ACC112 (cell line): Measurements from ENCODE around the gene CACNA2D1.

Source experiments
- H2AFZ ChIP-seq: fragments of 200-600 bp; sonication (generic); one replicate; pipeline ENCODE4 v1.6.0; 2017; ENCODE audit warnings: antibody characterized with exemption, low read length; ENCODE audit not compliant: unreplicated experiment
- H3K27ac ChIP-seq: fragments of 200-600 bp; sonication (generic); 2 replicates; pipeline ENCODE4 v1.5.1; 2014; ENCODE audit warnings: low read depth, mild to moderate bottlenecking, antibody characterized with exemption, low read length, moderate library complexity
- H3K27me3 ChIP-seq: fragments of 200-600 bp; sonication (generic); 2 replicates; pipeline ENCODE4 v1.6.1; 2014; ENCODE audit warnings: mild to moderate bottlenecking, antibody characterized with exemption, low read length, moderate library complexity, mixed read lengths; ENCODE audit not compliant: insufficient read depth
- H3K36me3 ChIP-seq: fragments of 200-600 bp; sonication (generic); 2 replicates; pipeline ENCODE4 v1.6.1; 2016; ENCODE audit warnings: mild to moderate bottlenecking, antibody characterized with exemption, low read length, moderate library complexity, mixed read lengths; ENCODE audit not compliant: insufficient read depth
- H3K4me1 ChIP-seq: fragments of 200-600 bp; sonication (generic); one replicate; pipeline ENCODE4 v1.6.1; 2016; ENCODE audit warnings: low read length, mixed read lengths; ENCODE audit not compliant: insufficient read depth, unreplicated experiment, control insufficient read depth
- H3K4me3 ChIP-seq: fragments of 200-600 bp; sonication (generic); 2 replicates; pipeline ENCODE4 v1.5.1; 2014; ENCODE audit warnings: mild to moderate bottlenecking, low read depth, low read length
- H3K79me2 ChIP-seq: fragments of 200-600 bp; sonication (generic); one replicate; pipeline ENCODE4 v1.6.0; 2016; ENCODE audit warnings: low read length; ENCODE audit not compliant: control insufficient read depth, unreplicated experiment, insufficient read depth

The CACNA2D1 gene

DNA sequence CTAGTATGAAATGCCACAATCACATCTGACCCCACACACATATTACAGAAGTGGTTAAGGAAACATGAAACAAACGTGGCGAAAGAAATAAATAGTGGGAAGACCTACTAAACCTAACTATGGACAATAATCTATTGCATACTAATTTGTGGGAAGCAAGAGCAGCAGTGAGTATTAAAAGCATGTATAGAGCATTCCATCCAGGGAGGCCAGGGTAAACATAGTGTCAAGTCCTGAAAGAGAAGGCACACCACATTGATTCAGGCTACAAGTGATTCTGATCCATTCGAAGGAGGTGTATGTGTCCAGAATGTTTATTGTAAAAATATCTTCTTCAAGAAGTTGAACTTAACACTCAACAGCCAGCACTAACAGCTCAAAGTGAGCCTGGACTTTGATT is 29.2 kb downstream of the CACNA2D1 start:
- H3K27ac ChIP-seq: no peak overlapping the region
- H3K36me3 ChIP-seq: peaks cover 4% of the 10 kb centered on the region; the same call in 1 of the 2 replicates
- no peaks in the 10 kb centered on the region for H3K4me1 ChIP-seq
- H3K4me3 ChIP-seq: no peak overlapping the region
- H2AFZ ChIP-seq: no peak overlapping the region
- H3K79me2 ChIP-seq: no peaks in the 10 kb centered on the region
- H3K27me3 ChIP-seq: no peaks in the 10 kb centered on the region

DNA sequence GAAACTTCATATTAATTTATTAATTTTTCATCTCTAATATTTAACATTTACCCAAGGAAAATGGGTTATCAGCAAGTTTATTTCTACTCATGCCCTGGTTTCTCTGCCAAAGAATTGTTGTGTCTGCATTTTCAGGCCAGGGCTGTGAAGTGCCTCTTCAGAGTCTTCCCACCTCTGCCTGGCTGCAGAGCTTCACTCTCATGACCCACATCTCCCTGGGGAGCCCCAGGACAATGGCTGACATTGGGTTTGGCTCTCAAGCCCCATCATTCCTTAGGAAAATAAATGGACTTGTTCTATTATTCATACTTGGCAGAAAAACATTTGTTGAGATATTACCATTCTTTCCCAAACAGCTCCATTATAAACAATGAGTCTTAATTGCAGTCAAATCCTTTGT is 30.3 kb downstream of the CACNA2D1 start:
- Histone ChIP-seq H3K4me1 (no peaks in the 10 kb centered on the region), H3K79me2 (no peaks in the 10 kb centered on the region), H2AFZ (no peak overlapping the region), H3K4me3 (no peak overlapping the region), H3K27ac (no peak overlapping the region), H3K36me3 (peaks cover 4% of the 10 kb centered on the region; the same call in 1 of the 2 replicates), H3K27me3 (no peaks in the 10 kb centered on the region)

DNA sequence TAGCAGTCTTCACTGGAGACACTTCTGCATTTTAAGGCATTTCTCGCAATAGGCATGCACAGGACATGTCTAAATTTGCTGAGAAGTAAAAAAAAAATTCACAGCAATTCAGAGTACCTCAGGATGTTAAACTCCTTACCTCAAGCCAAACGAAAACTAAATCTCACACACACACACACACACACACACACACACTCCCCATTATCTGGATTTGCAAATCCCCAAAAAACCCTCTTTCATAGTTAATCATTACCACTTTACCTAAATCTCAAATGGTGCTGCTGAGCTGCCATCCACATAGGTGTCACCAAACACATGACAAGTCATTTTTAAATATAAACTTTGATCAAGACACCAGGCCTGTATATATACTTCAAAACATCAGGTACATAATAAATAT is 31.8 kb downstream of the CACNA2D1 start:
- H3K4me1 ChIP-seq: no peaks in the 10 kb centered on the region
- peaks cover 4% of the 10 kb centered on the region; the same call in 1 of the 2 replicates for H3K36me3 ChIP-seq
- no peaks in the 10 kb centered on the region for H3K79me2 ChIP-seq
- H2AFZ ChIP-seq: no peak overlapping the region
- no peak overlapping the region for H3K4me3 ChIP-seq
- no peaks in the 10 kb centered on the region for H3K27me3 ChIP-seq
- no peak overlapping the region for H3K27ac ChIP-seq

DNA sequence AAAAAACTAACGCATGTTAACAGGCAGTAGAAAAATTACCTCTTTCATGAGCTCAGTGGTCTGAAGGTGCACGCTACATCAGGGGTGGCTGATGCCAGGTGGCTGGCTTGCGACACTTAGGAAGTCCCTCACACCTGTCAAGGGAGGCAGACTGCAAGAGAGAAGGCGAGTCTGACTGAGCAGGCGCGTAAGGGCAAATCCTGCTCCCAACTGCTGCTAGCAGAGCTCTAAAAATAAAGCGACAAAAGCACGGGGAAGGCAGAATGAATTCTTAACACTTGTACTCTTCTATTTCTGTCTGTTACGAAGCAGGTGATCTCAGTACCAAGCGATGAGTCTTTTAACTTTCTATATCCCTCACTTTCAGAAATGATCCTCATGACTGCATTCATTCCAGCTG is 33.1 kb downstream of the CACNA2D1 start:
- Histone ChIP-seq H3K4me3 (no peak overlapping the region), H3K36me3 (peaks cover 4% of the 10 kb centered on the region; the same call in 1 of the 2 replicates), H2AFZ (no peak overlapping the region), H3K79me2 (no peaks in the 10 kb centered on the region), H3K4me1 (no peaks in the 10 kb centered on the region), H3K27me3 (no peaks in the 10 kb centered on the region), H3K27ac (no peak overlapping the region)

DNA sequence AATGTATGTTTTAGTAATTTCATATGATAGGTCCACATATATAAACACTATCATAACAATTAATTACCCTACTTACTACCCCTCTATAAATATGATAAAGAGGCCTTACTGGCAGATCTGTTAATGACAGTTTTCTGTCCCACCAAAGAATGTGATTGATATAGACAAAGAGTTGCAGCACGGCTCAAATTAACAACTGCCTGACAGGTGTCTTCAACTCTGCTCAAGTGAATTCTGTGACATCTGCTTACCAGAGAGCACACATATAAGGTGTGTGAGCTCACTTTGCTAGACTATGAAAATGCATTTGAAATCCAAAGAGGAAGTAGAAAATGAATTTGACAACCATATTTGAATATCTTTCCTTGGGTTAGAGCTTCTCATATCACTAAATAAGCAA is 36.6 kb downstream of the CACNA2D1 start:
- Histone ChIP-seq H3K4me3 (no peak overlapping the region), H3K79me2 (no peaks in the 10 kb centered on the region), H3K4me1 (no peaks in the 10 kb centered on the region), H3K27ac (no peak overlapping the region), H3K36me3 (peaks cover 4% of the 10 kb centered on the region; the same call in 1 of the 2 replicates), H2AFZ (no peak overlapping the region), H3K27me3 (no peaks in the 10 kb centered on the region)

DNA sequence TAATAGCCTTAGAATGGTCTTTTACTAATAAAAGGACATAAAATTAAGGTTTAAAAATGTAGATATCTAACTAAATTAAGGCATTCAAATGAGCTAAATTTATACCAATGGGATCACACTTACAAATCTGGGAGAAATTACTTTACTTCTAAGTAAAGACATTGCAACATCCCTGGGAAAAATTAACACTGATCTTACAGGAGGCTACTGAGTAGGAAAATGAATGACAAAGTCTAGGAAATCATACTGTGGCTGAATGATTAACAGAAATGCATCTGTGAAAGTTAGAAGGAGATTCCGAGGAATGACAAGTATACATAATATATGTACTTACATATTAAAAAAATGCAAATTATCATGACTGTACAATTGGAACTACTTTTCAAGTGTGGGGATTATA is 38.3 kb downstream of the CACNA2D1 start:
- no peaks in the 10 kb centered on the region for H3K79me2 ChIP-seq

DNA sequence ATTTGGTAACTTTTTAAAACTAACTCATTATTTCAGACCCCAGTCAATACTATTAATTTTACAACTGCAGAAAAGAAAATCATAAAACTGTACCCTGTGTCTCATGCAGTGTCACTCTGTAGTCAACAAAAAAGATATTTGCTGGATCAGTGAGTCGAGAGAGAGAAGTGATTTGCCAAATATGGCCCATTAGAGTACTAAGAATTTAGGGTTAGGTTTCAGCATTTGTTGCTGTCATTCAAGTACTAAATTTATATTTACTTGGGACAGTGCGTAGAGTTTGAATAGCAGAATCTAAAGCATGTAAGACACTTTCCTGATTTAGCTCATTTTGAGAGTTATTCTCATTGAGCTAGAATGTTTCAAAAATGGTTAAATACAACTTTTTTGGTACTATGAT is 38.9 kb downstream of the CACNA2D1 start:
- Histone ChIP-seq H3K27me3 (no peaks in the 10 kb centered on the region), H3K79me2 (no peaks in the 10 kb centered on the region), H3K4me1 (no peaks in the 10 kb centered on the region), H3K27ac (no peak overlapping the region), H2AFZ (no peak overlapping the region), H3K4me3 (no peak overlapping the region), H3K36me3 (no peaks in the 10 kb centered on the region)

More for the DNA sequence above, 38.3 kb downstream of the CACNA2D1 start:
- H2AFZ ChIP-seq: no peak overlapping the region
- no peak overlapping the region for H3K27ac ChIP-seq
- no peaks in the 10 kb centered on the region for H3K4me1 ChIP-seq
- peaks cover under 1% of the 10 kb centered on the region; the same call in 1 of the 2 replicates for H3K36me3 ChIP-seq
- H3K4me3 ChIP-seq: no peak overlapping the region
- no peaks in the 10 kb centered on the region for H3K27me3 ChIP-seq

DNA sequence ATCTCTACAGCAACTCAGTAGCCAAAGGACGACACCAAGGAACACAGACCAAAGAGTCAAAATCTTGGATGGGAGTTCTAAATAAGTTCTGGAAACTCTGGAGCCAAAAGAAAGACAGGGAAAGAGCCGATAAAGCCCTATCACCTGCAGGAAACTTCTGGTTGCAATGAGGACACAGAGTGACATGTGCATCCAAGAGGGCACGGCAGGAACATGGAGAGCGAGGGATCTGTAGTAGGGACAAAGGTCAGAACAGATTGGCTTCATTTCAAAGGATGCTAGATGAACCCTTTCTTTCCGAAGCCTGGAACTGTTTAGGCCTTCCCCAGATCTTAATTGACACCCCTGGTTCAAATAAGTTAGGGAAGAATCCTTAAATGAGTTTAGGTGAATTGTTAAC is 39.5 kb downstream of the CACNA2D1 start:
- Histone ChIP-seq H3K27ac (no peak overlapping the region), H3K36me3 (no peaks in the 10 kb centered on the region), H3K79me2 (no peaks in the 10 kb centered on the region), H2AFZ (no peak overlapping the region), H3K4me1 (no peaks in the 10 kb centered on the region), H3K4me3 (no peak overlapping the region), H3K27me3 (no peaks in the 10 kb centered on the region)

DNA sequence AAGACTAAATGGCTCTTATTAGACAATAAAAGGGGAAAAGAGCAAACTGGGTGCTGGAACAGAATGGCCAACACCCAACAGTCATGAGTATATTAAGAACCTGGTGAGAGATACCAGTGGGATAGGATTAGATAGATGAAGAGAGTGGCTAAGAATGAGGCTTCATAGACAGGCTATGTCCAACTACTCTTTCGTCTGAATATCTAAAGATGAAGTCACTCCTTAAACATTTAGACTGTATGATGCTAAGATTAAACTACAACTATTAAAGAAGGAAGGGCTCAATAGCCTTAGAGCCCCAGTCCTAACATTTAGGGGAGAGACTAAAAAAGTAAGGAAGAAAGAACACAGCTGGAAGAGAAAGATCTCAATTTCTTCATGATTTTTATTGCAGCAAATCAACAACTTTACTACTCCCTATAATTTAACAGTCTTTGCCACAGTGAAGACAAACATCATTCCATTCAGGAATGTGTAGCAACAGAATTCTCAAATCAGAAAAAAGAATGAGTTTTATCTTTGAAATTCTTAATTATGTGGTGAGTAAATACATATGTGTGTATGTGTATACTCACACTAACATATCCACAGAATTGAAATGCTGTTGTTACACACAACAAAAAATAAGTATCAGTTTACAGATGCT is 45.6 kb downstream of the CACNA2D1 start:
- Histone ChIP-seq H3K27ac (no peak overlapping the region), H3K79me2 (no peaks in the 10 kb centered on the region), H3K36me3 (no peaks in the 10 kb centered on the region), H3K4me1 (no peaks in the 10 kb centered on the region), H3K27me3 (no peaks in the 10 kb centered on the region), H2AFZ (no peak overlapping the region), H3K4me3 (no peak overlapping the region)

DNA sequence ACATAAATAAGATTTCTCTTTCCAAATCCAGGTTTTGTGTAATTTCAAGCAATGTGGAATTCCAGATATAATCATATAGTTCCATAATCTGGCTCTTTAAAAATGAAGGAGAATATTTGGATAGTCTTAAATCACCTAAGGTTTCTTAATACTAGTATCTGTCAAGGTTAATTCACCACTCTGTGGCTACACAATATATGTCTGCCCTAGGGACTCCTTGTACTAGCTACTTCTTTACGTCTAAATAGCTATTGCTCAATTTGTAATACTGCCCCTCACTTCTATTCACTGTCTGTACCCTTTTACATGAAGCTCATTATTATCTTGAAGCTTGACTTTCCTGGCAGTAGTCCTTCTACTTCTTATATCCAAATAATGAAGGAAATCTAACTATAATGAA is 47.2 kb downstream of the CACNA2D1 start:
- Histone ChIP-seq H3K4me3 (no peak overlapping the region), H3K27me3 (no peaks in the 10 kb centered on the region), H3K36me3 (no peaks in the 10 kb centered on the region), H3K79me2 (no peaks in the 10 kb centered on the region), H2AFZ (no peak overlapping the region), H3K27ac (no peak overlapping the region), H3K4me1 (no peaks in the 10 kb centered on the region)

DNA sequence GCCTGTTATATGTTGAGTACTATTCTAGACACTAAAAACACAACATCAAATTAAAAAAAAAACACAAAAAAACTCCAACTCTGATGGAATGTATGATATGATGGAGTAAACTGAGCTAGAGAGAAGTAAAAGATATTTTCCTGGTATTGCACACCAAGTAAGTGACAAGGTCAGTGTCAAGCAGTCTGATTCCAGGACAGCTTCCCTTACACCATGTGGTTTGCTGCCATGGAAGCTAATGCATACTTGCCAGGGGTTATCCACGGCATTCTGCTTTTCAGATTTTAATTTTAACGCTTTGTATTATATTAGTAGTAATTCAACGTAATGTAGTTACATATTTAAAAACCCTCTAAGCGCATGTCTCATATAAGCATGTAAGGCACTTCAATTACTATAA is 48.4 kb downstream of the CACNA2D1 start:
- Histone ChIP-seq H3K79me2 (no peaks in the 10 kb centered on the region), H3K4me1 (no peaks in the 10 kb centered on the region), H3K4me3 (no peak overlapping the region), H3K27me3 (no peaks in the 10 kb centered on the region), H3K27ac (no peak overlapping the region), H3K36me3 (no peaks in the 10 kb centered on the region), H2AFZ (no peak overlapping the region)
